Vein endothelial cell (primary cell): ENCODE results near the gene HCN1. TPM values are rescaled to one million over a fixed set of nuclear protein-coding genes. Genes with fewer than 3 reads are reported as not detected.

ENCODE experiments used
- total RNA-seq: library from RNA; depleted of rRNA; stranded (reverse); fragments of >200 nt; gene quantifications from 2 replicates; pipeline ENCODE4 v1.2.3, GENCODE V29; 2012

The HCN1 gene
- not detected in 2 replicates for total RNA-seq

GRCh38 chr5:45696206-45696836 is at the start of gene HCN1:
TSS of gene HCN1 (minus strand) at chr5:45696380.

